ENCODE results near the gene NIP7. TPM values are rescaled to one million over a fixed set of nuclear protein-coding genes. Genes with fewer than 3 reads are reported as not detected.
A peak's percentile ranks its signal among the peaks of the same experiment; 100 is the strongest.

Gene NIP7
- total RNA-seq, 1 donor from 2014 or later: 20.8 TPM

- no peak for TF ChIP-seq CTCF (IDR thresholded peaks at IDR 0.05)
- no peak for ATAC-seq
- peaks cover 32% of the 10 kb centered on the region for H3K4me1 ChIP-seq
- intact Hi-C loops (cut with DNase I): no loop called here
- H3K4me3 ChIP-seq: peak overlapping the region; percentile 85
- no peak overlapping the region for H3K27ac ChIP-seq
- DNase-seq: no peak
- H3K36me3 ChIP-seq: peaks cover 68% of the 10 kb centered on the region
- no peaks in the 10 kb centered on the region for H3K9me3 ChIP-seq
- H3K27me3 ChIP-seq: no peaks in the 10 kb centered on the region
These were observed 10.7 kb upstream of the NIP7 start for GRCh38 chr16:69328854-69329316.

- peaks cover 27% of the 10 kb centered on the region for H3K4me1 ChIP-seq
- H3K4me3 ChIP-seq: peak overlapping the region; percentile 85
- peak; percentile 56 for ATAC-seq
- DNase-seq: peak; percentile 75
- H3K9me3 ChIP-seq: no peaks in the 10 kb centered on the region
- no peaks in the 10 kb centered on the region for H3K27me3 ChIP-seq
- H3K36me3 ChIP-seq: peaks cover 68% of the 10 kb centered on the region
- peak overlapping the region; percentile 91 for H3K27ac ChIP-seq
- TF ChIP-seq CTCF (IDR thresholded peaks at IDR 0.05): no peak
- intact Hi-C loops (cut with DNase I): no loop called here
These were observed 9.9 kb upstream of the NIP7 start for GRCh38 chr16:69329369-69330285.

GRCh38 chr16:69330286-69331109, 9.1 kb upstream of the NIP7 start, which contains the start of gene PDF:
PDF (minus strand) TSS chr16:69330588; CDS start chr16:69330570, 18 bp downstream.
- Histone ChIP-seq H3K27me3 (no peaks in the 10 kb centered on the region), H3K4me1 (peaks cover 27% of the 10 kb centered on the region), H3K36me3 (peaks cover 70% of the 10 kb centered on the region), H3K27ac (peak within 1 kb of the TSS; percentile 91), H3K9me3 (no peaks in the 10 kb centered on the region), H3K4me3 (peak within 1 kb of the TSS; percentile 85)
- TF ChIP-seq CTCF (IDR thresholded peaks at IDR 0.05): no peak
- intact Hi-C loops (cut with DNase I): no loop called here
- peak; percentile 98 for ATAC-seq
- DNase-seq: peak; percentile 97

- ATAC-seq: no peak
- H3K4me1 ChIP-seq: peaks cover 16% of the 10 kb centered on the region
These were observed 4.9 kb upstream of the NIP7 start for GRCh38 chr16:69334696-69335095.

More at GRCh38 chr16:69334696-69335095, 4.9 kb upstream of the NIP7 start:
- intact Hi-C loops (cut with DNase I): no loop called here
- H3K27me3 ChIP-seq: no peaks in the 10 kb centered on the region
- H3K27ac ChIP-seq: no peak overlapping the region
- peak; percentile 40 for DNase-seq
- no peaks in the 10 kb centered on the region for H3K9me3 ChIP-seq
- H3K4me3 ChIP-seq: no peak overlapping the region
- TF ChIP-seq CTCF (IDR thresholded peaks at IDR 0.05): no peak
- peaks cover 52% of the 10 kb centered on the region for H3K36me3 ChIP-seq

Measured in upper lobe of right lung (tissue), 1 donor.